Neural progenitor cell (in vitro differentiated cells): ENCODE measurements around the gene ITPR1. TPM values are rescaled to one million over a fixed set of nuclear protein-coding genes. Genes with fewer than 3 reads are reported as not detected.

ENCODE experiments used
- DNase-seq: peaks from one replicate; pipeline ENCODE4 v3.0.0-alpha.2; 2016; ENCODE audit warnings: low spot score
- H2AFZ ChIP-seq: fragments of 200-600 bp; sonication (generic); replicated peaks from 2 replicates; pipeline ENCODE4 v1.6.1; 2016; ENCODE audit warnings: antibody characterized with exemption
- H3F3A ChIP-seq: fragments of 200-600 bp; sonication (generic); 2 replicates; pipeline ENCODE4 v1.6.1; 2016; ENCODE audit warnings: antibody characterized with exemption, low read depth
- H3K27ac ChIP-seq: fragments of 200-600 bp; sonication (generic); 2 replicates; pipeline ENCODE4 v1.5.1; 2016; ENCODE audit warnings: mild to moderate bottlenecking
- H3K27me3 ChIP-seq: fragments of 200-600 bp; sonication (generic); 2 replicates; pipeline ENCODE4 v1.6.1; 2016; ENCODE audit warnings: mild to moderate bottlenecking, moderate library complexity
- H3K36me3 ChIP-seq: fragments of 200-600 bp; sonication (generic); 2 replicates; pipeline ENCODE4 v1.5.1; 2016
- H3K4me1 ChIP-seq: fragments of 200-600 bp; sonication (generic); 2 replicates; pipeline ENCODE4 v1.6.1; 2016; ENCODE audit warnings: mixed run types
- H3K4me2 ChIP-seq: fragments of 200-600 bp; sonication (generic); 2 replicates; pipeline ENCODE4 v1.6.1; 2016
- H3K4me3 ChIP-seq: fragments of 200-600 bp; sonication (generic); 2 replicates; pipeline ENCODE4 v1.5.1; 2016
- H3K79me2 ChIP-seq: fragments of 200-600 bp; sonication (generic); 2 replicates; pipeline ENCODE4 v1.6.1; 2016; ENCODE audit warnings: low read depth
- H3K9ac ChIP-seq: fragments of 200-600 bp; sonication (generic); 2 replicates; pipeline ENCODE4 v1.6.1; 2016
- H3K9me3 ChIP-seq: fragments of 200-600 bp; sonication (generic); 2 replicates; pipeline ENCODE4 v1.5.1; 2016; ENCODE audit warnings: low read depth
- H4K20me1 ChIP-seq: fragments of 200-600 bp; sonication (generic); 2 replicates; pipeline ENCODE4 v1.6.1; 2016; ENCODE audit warnings: low read depth
- H3K27ac Mint-ChIP-seq: 3 replicates; pipeline ENCODE4 v1.8.0; 2021; ENCODE audit warnings: mixed read lengths
- H3K27me3 Mint-ChIP-seq: 2 replicates; pipeline ENCODE4 v1.8.0; 2022; ENCODE audit warnings: low read depth, mild to moderate bottlenecking, inconsistent platforms, moderate library complexity, mixed read lengths; ENCODE audit not compliant: insufficient read depth
- H3K36me3 Mint-ChIP-seq: 3 replicates; pipeline ENCODE4 v1.8.0; 2021; ENCODE audit warnings: mixed read lengths
- H3K4me1 Mint-ChIP-seq: 3 replicates; pipeline ENCODE4 v1.8.0; 2021; ENCODE audit warnings: mixed read lengths
- H3K4me3 Mint-ChIP-seq: 3 replicates; pipeline ENCODE4 v1.8.0; 2021; ENCODE audit warnings: mild to moderate bottlenecking, moderate library complexity, mixed read lengths
- H3K9me3 Mint-ChIP-seq: 3 replicates; pipeline ENCODE4 v1.8.0; 2020; ENCODE audit warnings: mixed read lengths
- CTCF ChIP-seq: fragments of 200-600 bp; sonication (generic); IDR thresholded peaks from 2 replicates; pipeline ENCODE4 v1.5.1; 2017; ENCODE audit warnings: antibody characterized with exemption, mild to moderate bottlenecking
- EZH2 ChIP-seq: fragments of 200-600 bp; sonication (generic); IDR thresholded peaks from 2 replicates; pipeline ENCODE4 v1.6.1; 2017; ENCODE audit warnings: antibody characterized with exemption, mild to moderate bottlenecking, moderate library complexity
- EZH2phosphoT487 ChIP-seq: fragments of 200-600 bp; sonication (generic); IDR thresholded peaks from 2 replicates; pipeline ENCODE4 v1.6.1; 2017; ENCODE audit warnings: antibody characterized with exemption
- total RNA-seq: library from RNA; depleted of rRNA; stranded (reverse); fragments of >200 nt; gene quantifications from 2 replicates; pipeline ENCODE4 v1.2.3, GENCODE V29; 2015; ENCODE audit warnings: low replicate concordance

ITPR1 gene
- total RNA-seq, 1 donor from 2014 or later, result 5.0 TPM

- no peak for TF ChIP-seq EZH2
- no peak for TF ChIP-seq CTCF
- TF ChIP-seq EZH2phosphoT487, result no peak
Observed at GRCh38 chr3:4800595-4800994, 307.4 kb downstream of the ITPR1 start.

GRCh38 chr3:4801892-4802291, 308.7 kb downstream of the ITPR1 start:
- TF ChIP-seq EZH2 (no peak), EZH2phosphoT487 (no peak), CTCF (no peak)
- Mint-ChIP-seq H3K4me3 (no peak overlapping the region), H3K9me3 (no peaks in the 10 kb centered on the region), H3K27me3 (no peaks in the 10 kb centered on the region), H3K27ac (no peak overlapping the region), H3K36me3 (peaks cover 8% of the 10 kb centered on the region), H3K4me1 (no peaks in the 10 kb centered on the region)
- H3K9me3 ChIP-seq, result no peaks in the 10 kb centered on the region
- no peaks in the 10 kb centered on the region for H3K4me1 ChIP-seq
- H3K36me3 ChIP-seq, result no peaks in the 10 kb centered on the region
- no peak overlapping the region for H2AFZ ChIP-seq
- H3K27ac ChIP-seq, result no peak overlapping the region
- no peaks in the 10 kb centered on the region for H3K79me2 ChIP-seq
- no peak for DNase-seq
- H3F3A ChIP-seq, result no peaks in the 10 kb centered on the region
- H3K4me2 ChIP-seq, result no peak overlapping the region
- no peaks in the 10 kb centered on the region for H3K27me3 ChIP-seq
- no peak overlapping the region for H3K9ac ChIP-seq
- no peak overlapping the region for H3K4me3 ChIP-seq
- H4K20me1 ChIP-seq, result no peaks in the 10 kb centered on the region

More at GRCh38 chr3:4800595-4800994, 307.4 kb downstream of the ITPR1 start:
- DNase-seq, result no peak
- Histone ChIP-seq H3K79me2 (no peaks in the 10 kb centered on the region), H2AFZ (no peak overlapping the region), H3K4me2 (no peak overlapping the region), H3K4me1 (no peaks in the 10 kb centered on the region), H4K20me1 (no peaks in the 10 kb centered on the region), H3K36me3 (no peaks in the 10 kb centered on the region), H3K9ac (no peak overlapping the region), H3F3A (no peaks in the 10 kb centered on the region), H3K4me3 (no peak overlapping the region), H3K27me3 (no peaks in the 10 kb centered on the region), H3K9me3 (no peaks in the 10 kb centered on the region), H3K27ac (no peak overlapping the region)
- Mint-ChIP-seq H3K4me1 (no peaks in the 10 kb centered on the region), H3K27me3 (peaks cover 2% of the 10 kb centered on the region), H3K27ac (no peak overlapping the region), H3K9me3 (no peaks in the 10 kb centered on the region), H3K36me3 (peaks cover 6% of the 10 kb centered on the region), H3K4me3 (no peak overlapping the region)

GRCh38 chr3:4802903-4803302, 309.8 kb downstream of the ITPR1 start:
- Histone ChIP-seq H3K4me1 (no peaks in the 10 kb centered on the region), H2AFZ (no peak overlapping the region), H3F3A (no peaks in the 10 kb centered on the region), H3K79me2 (no peaks in the 10 kb centered on the region), H3K27ac (no peak overlapping the region), H3K9me3 (no peaks in the 10 kb centered on the region), H3K9ac (no peak overlapping the region), H3K4me3 (no peak overlapping the region), H3K36me3 (no peaks in the 10 kb centered on the region), H3K27me3 (no peaks in the 10 kb centered on the region), H4K20me1 (no peaks in the 10 kb centered on the region), H3K4me2 (no peak overlapping the region)
- no peaks in the 10 kb centered on the region for H3K27me3 Mint-ChIP-seq
- no peaks in the 10 kb centered on the region for H3K4me1 Mint-ChIP-seq
- no peaks in the 10 kb centered on the region for H3K9me3 Mint-ChIP-seq
- peaks cover 8% of the 10 kb centered on the region for H3K36me3 Mint-ChIP-seq
- no peak overlapping the region for H3K27ac Mint-ChIP-seq
- no peak for TF ChIP-seq CTCF
- no peak for TF ChIP-seq EZH2phosphoT487
- no peak for TF ChIP-seq EZH2
- no peak for DNase-seq
- H3K4me3 Mint-ChIP-seq, result no peak overlapping the region
